DOHH2 (cell line): ENCODE data around the gene LOXHD1.

Experiments
- H3F3A ChIP-seq: fragments of 200-600 bp; sonication (generic), shearing (Covaris generic); 2 replicates; pipeline ENCODE4 v1.6.0; 2016; ENCODE audit warnings: antibody characterized with exemption, mild to moderate bottlenecking; ENCODE audit not compliant: control insufficient read depth, insufficient read depth
- H3K27ac ChIP-seq: fragments of 200-600 bp; sonication (generic); 2 replicates; pipeline ENCODE4 v1.5.1; 2014; ENCODE audit warnings: low read depth, mild to moderate bottlenecking, low read length, moderate library complexity
- H3K27me3 ChIP-seq: fragments of 200-600 bp; sonication (generic); 2 replicates; pipeline ENCODE4 v1.6.1; 2014; ENCODE audit warnings: mild to moderate bottlenecking, low read length, mixed read lengths; ENCODE audit not compliant: control insufficient read depth
- H3K36me3 ChIP-seq: fragments of 200-600 bp; sonication (generic); 2 replicates; pipeline ENCODE4 v1.6.1; 2014; ENCODE audit warnings: mild to moderate bottlenecking, low read length, moderate library complexity, mixed read lengths; ENCODE audit not compliant: control insufficient read depth
- H3K4me1 ChIP-seq: fragments of 200-600 bp; sonication (generic); 2 replicates; pipeline ENCODE4 v1.6.1; 2014; ENCODE audit warnings: mild to moderate bottlenecking, low read length, mixed read lengths; ENCODE audit not compliant: control insufficient read depth
- H3K4me2 ChIP-seq: fragments of 200-600 bp; sonication (generic); 2 replicates; pipeline ENCODE4 v1.6.0; 2014; ENCODE audit warnings: mild to moderate bottlenecking, low read length, moderate library complexity
- H3K4me3 ChIP-seq: fragments of 200-600 bp; sonication (generic); 2 replicates; pipeline ENCODE4 v1.5.1; 2014; ENCODE audit warnings: mild to moderate bottlenecking, low read length, mixed read lengths
- H3K79me2 ChIP-seq: fragments of 200-600 bp; sonication (generic); 2 replicates; pipeline ENCODE4 v1.6.1; 2014; ENCODE audit warnings: mild to moderate bottlenecking, low read length, mixed read lengths; ENCODE audit not compliant: control insufficient read depth
- H3K9me2 ChIP-seq: fragments of 200-600 bp; sonication (generic); replicated peaks from 2 replicates; pipeline ENCODE4 v1.6.1; 2014; ENCODE audit warnings: mild to moderate bottlenecking, low read length, mixed read lengths; ENCODE audit not compliant: control insufficient read depth
- H3K9me3 ChIP-seq: fragments of 200-600 bp; sonication (generic); 2 replicates; pipeline ENCODE4 v1.6.1; 2014; ENCODE audit warnings: antibody characterized with exemption, low read length, mixed read lengths; ENCODE audit not compliant: control insufficient read depth, insufficient read depth
- H4K20me1 ChIP-seq: fragments of 200-600 bp; sonication (generic); 2 replicates; pipeline ENCODE4 v1.6.0; 2014; ENCODE audit warnings: low read depth, mild to moderate bottlenecking, antibody characterized with exemption, low read length, moderate library complexity; ENCODE audit not compliant: control insufficient read depth, insufficient read depth
- CTCF ChIP-seq: fragments of 200-600 bp; sonication (generic); IDR thresholded peaks from one replicate; pipeline ENCODE4 v1.5.1; 2014; ENCODE audit warnings: antibody characterized with exemption, mild to moderate bottlenecking, low read depth, low read length; ENCODE audit not compliant: poor library complexity, severe bottlenecking
- EZH2phosphoT487 ChIP-seq: fragments of 200-600 bp; sonication (generic); IDR thresholded peaks from 2 replicates; pipeline ENCODE4 v1.6.1; 2017; ENCODE audit warnings: borderline replicate concordance, mild to moderate bottlenecking, antibody characterized with exemption, low read length, moderate library complexity, mixed read lengths

Gene LOXHD1

DNA sequence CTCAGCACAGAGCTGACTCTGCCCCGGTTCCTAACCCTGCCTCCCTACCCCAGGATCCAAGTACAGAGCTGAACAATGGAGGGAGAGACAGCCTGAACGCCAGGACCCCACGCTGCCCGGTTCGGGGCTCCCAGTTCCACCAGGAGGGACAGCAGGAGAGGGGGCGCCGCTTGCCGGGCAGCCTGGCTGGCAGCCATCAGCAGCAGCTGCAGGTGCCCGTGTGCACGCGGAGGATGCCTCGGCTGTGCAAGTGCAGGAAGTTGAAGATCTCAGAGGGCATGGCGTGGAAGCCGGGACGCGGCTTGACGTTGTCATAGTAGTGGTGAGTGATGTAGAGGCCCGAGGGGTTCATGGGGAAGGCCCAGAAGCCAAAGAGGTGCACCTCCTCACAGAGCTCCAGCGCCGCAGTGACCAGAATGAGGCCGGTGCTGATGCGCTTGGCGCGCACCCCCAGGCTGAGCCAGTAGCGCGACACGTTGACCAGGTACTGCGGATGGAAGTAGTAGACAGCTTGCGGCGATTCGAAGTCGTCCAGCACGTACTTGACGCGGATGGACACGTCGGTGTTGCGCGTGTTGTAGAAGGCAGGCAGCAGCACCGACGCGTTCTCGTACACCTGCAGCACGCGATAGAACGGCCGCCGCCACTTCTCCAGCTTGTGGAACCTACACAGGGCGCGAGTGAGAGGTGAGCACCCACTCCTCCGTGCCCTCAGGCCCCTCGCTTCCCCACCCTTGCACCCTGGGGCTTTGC is 23.0 kb upstream of the LOXHD1 start:
- H3K4me3 ChIP-seq: peak overlapping the region; percentile 37
- no peak for TF ChIP-seq EZH2phosphoT487
- no peak for TF ChIP-seq CTCF
- H3K27me3 ChIP-seq: no peaks in the 10 kb centered on the region
- H3K9me2 ChIP-seq: no peaks in the 10 kb centered on the region
- H3K4me2 ChIP-seq: peak overlapping the region; percentile 72
- H3F3A ChIP-seq: 0 out of 2 replicates have a peak, but pooled peaks cover 2% of the 10 kb centered on the region
- H3K9me3 ChIP-seq: no peaks in the 10 kb centered on the region
- no peaks in the 10 kb centered on the region for H3K79me2 ChIP-seq
- no peaks in the 10 kb centered on the region for H3K36me3 ChIP-seq
- no peaks in the 10 kb centered on the region for H4K20me1 ChIP-seq
- H3K27ac ChIP-seq: peak overlapping the region; percentile 42; the same call in 1 of the 2 replicates
- H3K4me1 ChIP-seq: peaks cover 69% of the 10 kb centered on the region

- H3K9me3 ChIP-seq: no peaks in the 10 kb centered on the region
Observed at GRCh38 chr18:46678785-46679399, 21.9 kb upstream of the LOXHD1 start.

GRCh38 chr18:46678041-46678440 is 21.0 kb upstream of the LOXHD1 start:
- H3F3A ChIP-seq: 0 out of 2 replicates have a peak, but pooled peaks cover 2% of the 10 kb centered on the region
- no peaks in the 10 kb centered on the region for H4K20me1 ChIP-seq
- H3K79me2 ChIP-seq: no peaks in the 10 kb centered on the region
- H3K9me2 ChIP-seq: no peaks in the 10 kb centered on the region
- H3K27me3 ChIP-seq: no peaks in the 10 kb centered on the region
- TF ChIP-seq EZH2phosphoT487: no peak
- H3K4me1 ChIP-seq: peaks cover 72% of the 10 kb centered on the region
- H3K4me2 ChIP-seq: no peak overlapping the region
- H3K36me3 ChIP-seq: no peaks in the 10 kb centered on the region
- no peak overlapping the region for H3K27ac ChIP-seq
- no peak overlapping the region for H3K4me3 ChIP-seq
- H3K9me3 ChIP-seq: no peaks in the 10 kb centered on the region

More at GRCh38 chr18:46678785-46679399, 21.9 kb upstream of the LOXHD1 start:
- no peaks in the 10 kb centered on the region for H3K36me3 ChIP-seq
- 0 out of 2 replicates have a peak overlapping the region, but pooled peaks have one; percentile 1 for H3K4me3 ChIP-seq
- H3K9me2 ChIP-seq: no peaks in the 10 kb centered on the region
- no peaks in the 10 kb centered on the region for H3K27me3 ChIP-seq
- no peak for TF ChIP-seq CTCF
- no peak for TF ChIP-seq EZH2phosphoT487
- peak overlapping the region; percentile 72 for H3K4me2 ChIP-seq
- no peaks in the 10 kb centered on the region for H3K79me2 ChIP-seq
- H3K27ac ChIP-seq: no peak overlapping the region
- peaks cover 69% of the 10 kb centered on the region for H3K4me1 ChIP-seq
- no peaks in the 10 kb centered on the region for H4K20me1 ChIP-seq
- H3F3A ChIP-seq: 0 out of 2 replicates have a peak, but pooled peaks cover 2% of the 10 kb centered on the region

DNA sequence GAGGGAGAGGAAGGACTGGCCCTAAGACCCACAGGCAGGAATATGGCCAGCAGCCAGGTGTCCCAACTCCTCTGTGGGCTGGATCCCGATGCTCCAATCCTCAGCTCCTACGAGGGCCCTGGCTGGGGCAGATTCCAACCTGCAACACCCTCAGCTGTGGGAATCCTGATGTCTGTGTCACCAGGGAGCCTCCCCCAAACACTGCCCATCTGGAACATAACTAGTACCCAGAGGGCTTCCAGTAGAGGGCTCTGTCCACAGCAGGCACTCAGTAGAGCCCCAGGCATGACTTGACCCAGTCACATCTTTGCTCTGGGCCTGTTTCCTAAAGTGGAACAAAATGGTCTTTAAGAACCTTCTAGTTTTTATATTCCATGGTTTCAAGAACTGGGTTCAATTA is 20.6 kb upstream of the LOXHD1 start:
- H3K27ac ChIP-seq: no peak overlapping the region
- TF ChIP-seq EZH2phosphoT487 (no peak), CTCF (peak; percentile 38)
- peaks cover 73% of the 10 kb centered on the region for H3K4me1 ChIP-seq
- no peak overlapping the region for H3K4me2 ChIP-seq
- H3F3A ChIP-seq: 0 out of 2 replicates have a peak, but pooled peaks cover 2% of the 10 kb centered on the region
- H3K79me2 ChIP-seq: no peaks in the 10 kb centered on the region
- H3K9me2 ChIP-seq: no peaks in the 10 kb centered on the region
- H3K36me3 ChIP-seq: no peaks in the 10 kb centered on the region
- H4K20me1 ChIP-seq: no peaks in the 10 kb centered on the region
- no peaks in the 10 kb centered on the region for H3K9me3 ChIP-seq
- H3K4me3 ChIP-seq: no peak overlapping the region
- H3K27me3 ChIP-seq: no peaks in the 10 kb centered on the region
